RWPE1 (cell line): ENCODE results near the gene MANBA.

Experiments used
- CTCF ChIA-PET: fragments of 350-600 bp; sonication (Branson Sonifier 250); formaldehyde crosslinking; extraction: SDS; loops from one replicate; lab custom pipeline; 2021; lab: Yijun Ruan, JAX
- POLR2A ChIA-PET: fragments of 400-600 bp; formaldehyde crosslinking; extraction: SDS; loops from one replicate; lab custom pipeline; 2020; ENCODE audit warnings: antibody characterized with exemption; ENCODE audit not compliant: low non-redundant PET; lab: Yijun Ruan, JAX
- DNase-seq: peaks from one replicate; pipeline ENCODE4 v3.0.0; 2012; ENCODE audit warnings: low spot score
- H3K27ac ChIP-seq: fragments of 450-650 bp; 2 replicates; pipeline ENCODE4 v1.5.1; 2017
- TF ChIP-seq, protein P1 (sequence below): fragments of 450-650 bp; conservative IDR thresholded peaks from 2 replicates; pipeline ENCODE4 v1.5.1; 2017; ENCODE audit warnings: low read depth, mild to moderate bottlenecking

MANBA gene

DNA sequence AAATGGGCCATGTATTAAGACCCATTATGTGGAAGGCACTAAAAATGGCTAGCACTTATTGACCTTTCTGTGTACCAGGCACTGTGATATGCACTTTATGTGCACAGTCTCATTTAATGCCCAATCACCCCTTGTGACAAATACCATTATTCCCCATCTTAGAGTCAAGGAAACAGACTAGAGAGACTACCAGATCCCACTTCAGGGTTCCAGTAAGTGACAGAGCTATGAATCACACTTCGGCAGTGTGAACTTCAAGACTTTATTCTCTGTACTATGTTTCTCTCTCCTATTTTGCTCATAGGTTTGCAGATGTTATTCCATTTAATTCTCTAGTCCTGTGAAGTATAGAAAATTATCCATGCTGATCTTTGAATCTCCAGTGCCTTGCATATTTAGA is 152.6 kb downstream of the MANBA start:
- DNase-seq: no peak
- H3K27ac ChIP-seq: no peak overlapping the region
- ChIA-PET POLR2A (no interaction called here), CTCF (no interaction called here)
- TF ChIP-seq, protein P1, sequence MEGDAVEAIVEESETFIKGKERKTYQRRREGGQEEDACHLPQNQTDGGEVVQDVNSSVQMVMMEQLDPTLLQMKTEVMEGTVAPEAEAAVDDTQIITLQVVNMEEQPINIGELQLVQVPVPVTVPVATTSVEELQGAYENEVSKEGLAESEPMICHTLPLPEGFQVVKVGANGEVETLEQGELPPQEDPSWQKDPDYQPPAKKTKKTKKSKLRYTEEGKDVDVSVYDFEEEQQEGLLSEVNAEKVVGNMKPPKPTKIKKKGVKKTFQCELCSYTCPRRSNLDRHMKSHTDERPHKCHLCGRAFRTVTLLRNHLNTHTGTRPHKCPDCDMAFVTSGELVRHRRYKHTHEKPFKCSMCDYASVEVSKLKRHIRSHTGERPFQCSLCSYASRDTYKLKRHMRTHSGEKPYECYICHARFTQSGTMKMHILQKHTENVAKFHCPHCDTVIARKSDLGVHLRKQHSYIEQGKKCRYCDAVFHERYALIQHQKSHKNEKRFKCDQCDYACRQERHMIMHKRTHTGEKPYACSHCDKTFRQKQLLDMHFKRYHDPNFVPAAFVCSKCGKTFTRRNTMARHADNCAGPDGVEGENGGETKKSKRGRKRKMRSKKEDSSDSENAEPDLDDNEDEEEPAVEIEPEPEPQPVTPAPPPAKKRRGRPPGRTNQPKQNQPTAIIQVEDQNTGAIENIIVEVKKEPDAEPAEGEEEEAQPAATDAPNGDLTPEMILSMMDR: no peak

DNA sequence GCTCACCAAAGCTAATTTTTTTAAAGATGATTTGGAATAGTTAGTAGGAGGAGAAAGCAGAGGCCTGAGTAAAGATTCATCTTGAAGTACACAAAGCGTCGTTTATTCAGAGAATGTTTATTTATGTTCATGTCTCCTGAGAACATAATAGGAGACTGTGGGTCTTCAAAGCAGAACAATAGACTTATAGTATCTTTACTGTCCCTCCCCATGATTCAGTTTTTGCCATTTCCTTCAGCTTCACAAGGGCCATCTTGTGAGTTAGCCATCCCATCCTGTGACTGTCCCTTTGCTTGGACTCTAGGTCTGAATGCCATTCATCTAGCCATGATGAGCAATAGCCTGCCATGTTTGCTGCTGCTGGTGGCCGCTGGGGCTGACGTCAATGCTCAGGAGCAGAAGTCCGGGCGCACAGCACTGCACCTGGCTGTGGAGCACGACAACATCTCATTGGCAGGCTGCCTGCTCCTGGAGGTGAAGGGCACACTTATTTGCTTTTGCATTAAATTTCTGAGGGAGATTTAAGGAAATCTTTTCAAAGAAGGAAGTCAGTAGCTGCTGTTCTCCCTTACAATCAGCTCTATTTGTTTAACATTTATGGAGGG is 153.8 kb downstream of the MANBA start:
- H3K27ac ChIP-seq: no peak overlapping the region
- no peak for DNase-seq
- TF ChIP-seq, protein P1: no peak
- CTCF ChIA-PET: interaction anchor here (0.6 kb wide), 1 partner anchor 29 kb away, joined by 3 read pairs; no protein-coding TSS in a partner anchor
- POLR2A ChIA-PET: no interaction called here

- H3K27ac ChIP-seq: no peak overlapping the region
- DNase-seq: no peak
- TF ChIP-seq, protein P1: no peak
- POLR2A ChIA-PET: no interaction called here
- CTCF ChIA-PET: no interaction called here
Observed at GRCh38 chr4:102606261-102606660, 154.5 kb downstream of the MANBA start.

GRCh38 chr4:102604222-102604940 is 156.4 kb downstream of the MANBA start:
- DNase-seq: no peak
- TF ChIP-seq, protein P1: no peak
- POLR2A ChIA-PET: no interaction called here
- H3K27ac ChIP-seq: no peak overlapping the region
- CTCF ChIA-PET: no interaction called here

DNA sequence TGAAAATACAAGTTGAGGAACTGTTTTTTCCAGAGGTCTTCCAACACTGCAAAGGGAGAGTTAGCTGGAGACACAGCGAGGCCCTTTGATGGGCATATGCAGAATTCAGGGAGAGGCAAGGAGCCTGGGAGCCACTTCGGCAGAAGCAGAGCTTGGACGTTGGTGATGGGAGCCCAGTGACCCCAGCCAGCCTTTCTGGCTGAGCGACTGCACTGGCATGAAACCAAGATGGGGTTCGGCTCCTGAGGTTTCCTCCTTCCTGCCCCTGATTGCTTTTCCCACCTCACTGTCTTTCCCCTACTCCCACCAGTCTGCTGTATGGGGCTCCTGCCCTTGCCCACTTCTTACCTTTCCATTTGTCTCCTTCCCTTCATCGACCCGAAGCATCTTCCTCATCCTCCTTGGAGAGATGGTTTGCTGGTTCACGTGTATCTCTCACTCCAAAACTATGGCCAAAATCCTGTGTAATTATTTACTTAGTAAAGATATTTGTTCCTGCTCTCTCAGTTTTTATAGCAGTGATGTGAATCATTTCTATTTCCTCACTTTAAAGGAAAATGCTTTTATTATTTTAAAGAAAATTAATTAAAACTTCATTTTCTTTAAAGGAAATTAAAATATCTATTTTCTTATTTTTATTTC is 159.1 kb downstream of the MANBA start:
- TF ChIP-seq, protein P1: no peak
- no peak for DNase-seq
- no peak overlapping the region for H3K27ac ChIP-seq
- ChIA-PET CTCF (no interaction called here), POLR2A (no interaction called here)

DNA sequence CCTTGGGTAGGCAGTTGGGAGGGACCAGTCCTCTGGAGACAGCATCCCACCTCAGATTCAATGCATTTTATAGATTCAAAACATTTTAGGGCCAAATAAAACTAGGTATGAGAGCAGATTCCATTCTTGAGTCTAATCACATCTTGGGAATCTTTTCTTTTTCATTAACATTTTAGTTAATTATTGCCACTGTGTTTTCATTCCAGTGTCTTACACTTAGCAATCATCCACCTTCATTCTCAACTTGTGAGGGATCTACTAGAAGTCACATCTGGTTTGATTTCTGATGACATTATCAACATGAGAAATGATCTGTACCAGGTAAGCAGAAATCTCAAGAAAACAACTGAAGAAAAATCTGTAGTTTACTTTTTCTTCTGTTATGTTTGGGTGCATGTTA is 160.1 kb downstream of the MANBA start:
- no peak for DNase-seq
- TF ChIP-seq, protein P1: no peak
- ChIA-PET POLR2A (no interaction called here), CTCF (no interaction called here)
- H3K27ac ChIP-seq: no peak overlapping the region
